HL-60/S4 treated with retinoic acid at 250 ng/mL for 4 days and 3 days (cell line): ENCODE results near the gene SP2.

ENCODE experiments used
- in situ Hi-C: fragments of 300-500 bp; cut with MboI; formaldehyde crosslinking; loops from 2 replicates; pipeline ENCODE4 v1.7.0; 2022; ENCODE audit warnings: low sequenced_read_pairs

SP2 gene

GRCh38 chr17:47870056-47870455 is 26.0 kb upstream of the SP2 start:
- in situ Hi-C loops = no loop called here

- in situ Hi-C loops = no loop called here
Observed at GRCh38 chr17:47871048-47871447, 25.0 kb upstream of the SP2 start.

GRCh38 chr17:47872019-47872650 is 23.9 kb upstream of the SP2 start:
- in situ Hi-C loops = no loop called here

- in situ Hi-C loops = no loop called here
Observed at GRCh38 chr17:47872651-47873161, 23.3 kb upstream of the SP2 start.

- in situ Hi-C loops = no loop called here
Observed at GRCh38 chr17:47873200-47874090, 22.6 kb upstream of the SP2 start.

GRCh38 chr17:47875011-47875985 is 20.7 kb upstream of the SP2 start:
- in situ Hi-C loops = no loop called here

- in situ Hi-C loops = no loop called here
Observed at GRCh38 chr17:47877368-47878034, 18.5 kb upstream of the SP2 start.

GRCh38 chr17:47878203-47879027 is 17.6 kb upstream of the SP2 start:
- in situ Hi-C loops = no loop called here

- in situ Hi-C loops = no loop called here
Observed at GRCh38 chr17:47879028-47879585, 16.9 kb upstream of the SP2 start.

GRCh38 chr17:47879776-47880454 is 16.1 kb upstream of the SP2 start:
- in situ Hi-C loops = no loop called here

GRCh38 chr17:47882247-47882646 is 13.8 kb upstream of the SP2 start:
- in situ Hi-C loops = no loop called here

GRCh38 chr17:47882695-47883588 is 13.1 kb upstream of the SP2 start:
- in situ Hi-C loops = no loop called here

GRCh38 chr17:47883589-47884426 is 12.2 kb upstream of the SP2 start:
- in situ Hi-C loops = no loop called here

- in situ Hi-C loops = no loop called here
Observed at GRCh38 chr17:47884427-47884740, 11.7 kb upstream of the SP2 start.

GRCh38 chr17:47884905-47885730 is 10.9 kb upstream of the SP2 start:
- in situ Hi-C loops = no loop called here

- in situ Hi-C loops = no loop called here
Observed at GRCh38 chr17:47888293-47888692, 7.7 kb upstream of the SP2 start.
